ENCODE measurements around the gene PRAME. TPM values are rescaled to one million over a fixed set of nuclear protein-coding genes. Genes with fewer than 3 reads are reported as not detected.
"Not testable (repeated sequence)": the region's sequence is repeated elsewhere in the genome, so short reads cannot be mapped to it uniquely, and the experiment has no call there.

Gene PRAME
- total RNA-seq, 1 donor from 2014 or later: not detected

DNA sequence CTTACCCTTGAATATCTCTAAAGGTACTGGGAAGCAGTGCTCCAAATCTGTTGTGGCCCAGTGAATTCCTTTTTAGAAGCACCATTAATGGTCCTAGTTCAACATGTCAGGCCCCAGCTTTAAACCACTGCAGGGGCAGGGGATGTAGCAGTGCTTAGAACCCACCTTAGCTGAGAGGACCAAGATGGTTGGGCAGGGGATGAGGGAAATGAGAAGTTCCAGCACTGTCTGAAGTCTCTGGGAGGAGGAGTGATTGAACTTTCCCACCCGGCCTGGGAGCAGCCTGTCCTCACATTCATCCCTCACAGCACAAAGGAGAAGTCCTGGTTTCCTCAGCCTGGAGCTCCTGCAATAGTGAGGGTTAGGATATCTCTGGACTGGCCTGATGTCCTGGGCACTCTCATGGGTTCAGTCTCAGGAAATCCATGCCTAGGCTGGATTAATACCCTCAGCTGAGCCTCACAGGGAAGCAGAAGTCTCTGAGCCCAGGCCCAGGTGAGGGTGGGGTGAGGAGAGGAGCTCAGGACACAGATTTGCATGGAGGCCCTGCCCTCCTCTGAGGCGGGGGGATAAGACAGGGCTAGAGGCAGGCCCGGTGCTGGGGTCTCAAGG, 28.6 kb upstream of the PRAME start:
- FAIRE-seq (no peak), DNase-seq (ENCODE audit: low read depth) (no peak)
- no peak overlapping the region for H3K27ac ChIP-seq (ENCODE audit: low read depth, low read length)
- no peak overlapping the region for H3K27ac Mint-ChIP-seq (ENCODE audit: unreplicated experiment)
- no peak overlapping the region for H3K4me2 ChIP-seq (ENCODE audit: low read length)
- H3K27me3 Mint-ChIP-seq (ENCODE audit: low read depth, unreplicated experiment): peaks cover 61% of the 10 kb centered on the region
- H2AFZ ChIP-seq (ENCODE audit: low read depth, low read length): no peak overlapping the region
- no peaks in the 10 kb centered on the region for H3K9me3 Mint-ChIP-seq (ENCODE audit: unreplicated experiment)
- no peaks in the 10 kb centered on the region for H3K36me3 Mint-ChIP-seq (ENCODE audit: low read depth, unreplicated experiment)
- no peaks in the 10 kb centered on the region for H4K20me1 ChIP-seq (ENCODE audit: insufficient read depth, low read length)
- H3K79me2 ChIP-seq (ENCODE audit: insufficient read depth, low read length): no peaks in the 10 kb centered on the region
- no peak overlapping the region for H3K4me3 Mint-ChIP-seq (ENCODE audit: unreplicated experiment)
- H3K9ac ChIP-seq (ENCODE audit: low read length): no peak overlapping the region
- H3K9me3 ChIP-seq (ENCODE audit: insufficient read depth, low read depth, low read length): no peaks in the 10 kb centered on the region
- peaks cover 2% of the 10 kb centered on the region for H3K27me3 ChIP-seq (ENCODE audit: insufficient read depth, low read length)
- no peak overlapping the region for H3K4me3 ChIP-seq (ENCODE audit: insufficient read depth, low read depth, low read length)
- H3K36me3 ChIP-seq (ENCODE audit: insufficient read depth, low read length): no peaks in the 10 kb centered on the region
- no peaks in the 10 kb centered on the region for H3K4me1 ChIP-seq (ENCODE audit: insufficient read depth, low read length)
- H3K4me1 Mint-ChIP-seq (ENCODE audit: low read depth, unreplicated experiment): no peaks in the 10 kb centered on the region
- TF ChIP-seq, protein P1, sequence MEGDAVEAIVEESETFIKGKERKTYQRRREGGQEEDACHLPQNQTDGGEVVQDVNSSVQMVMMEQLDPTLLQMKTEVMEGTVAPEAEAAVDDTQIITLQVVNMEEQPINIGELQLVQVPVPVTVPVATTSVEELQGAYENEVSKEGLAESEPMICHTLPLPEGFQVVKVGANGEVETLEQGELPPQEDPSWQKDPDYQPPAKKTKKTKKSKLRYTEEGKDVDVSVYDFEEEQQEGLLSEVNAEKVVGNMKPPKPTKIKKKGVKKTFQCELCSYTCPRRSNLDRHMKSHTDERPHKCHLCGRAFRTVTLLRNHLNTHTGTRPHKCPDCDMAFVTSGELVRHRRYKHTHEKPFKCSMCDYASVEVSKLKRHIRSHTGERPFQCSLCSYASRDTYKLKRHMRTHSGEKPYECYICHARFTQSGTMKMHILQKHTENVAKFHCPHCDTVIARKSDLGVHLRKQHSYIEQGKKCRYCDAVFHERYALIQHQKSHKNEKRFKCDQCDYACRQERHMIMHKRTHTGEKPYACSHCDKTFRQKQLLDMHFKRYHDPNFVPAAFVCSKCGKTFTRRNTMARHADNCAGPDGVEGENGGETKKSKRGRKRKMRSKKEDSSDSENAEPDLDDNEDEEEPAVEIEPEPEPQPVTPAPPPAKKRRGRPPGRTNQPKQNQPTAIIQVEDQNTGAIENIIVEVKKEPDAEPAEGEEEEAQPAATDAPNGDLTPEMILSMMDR (IDR thresholded peaks at IDR 0.05; ENCODE audit: insufficient read depth, low read depth, low read length): no peak
- TF ChIP-seq EZH2 (IDR thresholded peaks at IDR 0.05; ENCODE audit: insufficient read depth, low read length): no peak

DNA sequence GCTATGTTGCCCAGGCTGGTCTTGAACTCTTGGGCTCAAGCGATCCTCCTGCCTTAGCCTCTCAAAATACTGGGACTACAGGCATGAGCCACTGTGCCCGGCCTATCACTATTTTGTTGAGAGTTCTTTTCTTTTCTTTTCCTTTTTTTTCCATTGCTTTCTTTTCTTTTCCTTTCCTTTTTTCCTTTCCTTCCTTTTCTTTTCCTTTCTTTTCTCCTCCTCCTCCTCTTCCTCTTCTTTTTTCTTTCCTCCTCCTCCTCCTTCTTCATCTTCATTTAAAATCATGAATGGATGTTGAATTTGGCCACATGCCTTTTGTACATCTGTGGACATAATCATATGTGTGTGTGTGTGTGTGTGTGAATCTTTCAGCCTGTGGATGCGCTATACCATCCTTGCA, 25.7 kb upstream of the PRAME start:
- Histone ChIP-seq H3K27ac (ENCODE audit: low read depth, low read length) (no peak overlapping the region), H3K4me1 (ENCODE audit: insufficient read depth, low read length) (no peaks in the 10 kb centered on the region), H3K9me3 (ENCODE audit: insufficient read depth, low read depth, low read length) (no peaks in the 10 kb centered on the region), H3K36me3 (ENCODE audit: insufficient read depth, low read length) (no peaks in the 10 kb centered on the region), H3K4me3 (ENCODE audit: insufficient read depth, low read depth, low read length) (no peak overlapping the region), H3K79me2 (ENCODE audit: insufficient read depth, low read length) (no peaks in the 10 kb centered on the region), H2AFZ (ENCODE audit: low read depth, low read length) (no peak overlapping the region), H3K4me2 (ENCODE audit: low read length) (no peak overlapping the region), H3K9ac (ENCODE audit: low read length) (no peak overlapping the region), H4K20me1 (ENCODE audit: insufficient read depth, low read length) (no peaks in the 10 kb centered on the region), H3K27me3 (ENCODE audit: insufficient read depth, low read length) (peaks cover 2% of the 10 kb centered on the region)
- H3K27me3 Mint-ChIP-seq (ENCODE audit: low read depth, unreplicated experiment): peaks cover 56% of the 10 kb centered on the region
- H3K4me1 Mint-ChIP-seq (ENCODE audit: low read depth, unreplicated experiment): no peaks in the 10 kb centered on the region
- H3K4me3 Mint-ChIP-seq (ENCODE audit: unreplicated experiment): no peak overlapping the region
- no peaks in the 10 kb centered on the region for H3K36me3 Mint-ChIP-seq (ENCODE audit: low read depth, unreplicated experiment)
- TF ChIP-seq, protein P1 (IDR thresholded peaks at IDR 0.05; ENCODE audit: insufficient read depth, low read depth, low read length): no peak
- no peak for TF ChIP-seq EZH2 (IDR thresholded peaks at IDR 0.05; ENCODE audit: insufficient read depth, low read length)
- DNase-seq (ENCODE audit: low read depth) (no peak), FAIRE-seq (no peak)
- no peaks in the 10 kb centered on the region for H3K9me3 Mint-ChIP-seq (ENCODE audit: unreplicated experiment)
- no peak overlapping the region for H3K27ac Mint-ChIP-seq (ENCODE audit: unreplicated experiment)

DNA sequence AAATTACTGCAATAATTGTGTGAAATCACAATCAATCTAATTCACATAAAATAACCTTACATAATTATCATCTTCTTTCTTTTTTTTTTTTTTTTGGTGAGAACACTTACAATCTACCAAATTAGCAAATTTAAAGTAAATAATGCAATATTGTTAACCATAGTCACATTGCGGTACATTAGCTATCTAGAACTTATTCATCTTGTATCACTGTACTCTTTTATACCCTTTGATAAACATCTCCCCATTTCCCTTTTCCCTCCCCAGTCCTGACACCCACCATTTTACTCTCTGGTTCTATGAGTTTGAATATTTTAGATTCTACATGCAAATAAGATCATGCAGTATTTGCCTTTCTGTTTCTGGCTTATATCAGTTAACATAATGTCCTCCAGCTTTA, 24.0 kb upstream of the PRAME start:
- H3K36me3 Mint-ChIP-seq (ENCODE audit: low read depth, unreplicated experiment): no peaks in the 10 kb centered on the region
- no peaks in the 10 kb centered on the region for H4K20me1 ChIP-seq (ENCODE audit: insufficient read depth, low read length)

DNA sequence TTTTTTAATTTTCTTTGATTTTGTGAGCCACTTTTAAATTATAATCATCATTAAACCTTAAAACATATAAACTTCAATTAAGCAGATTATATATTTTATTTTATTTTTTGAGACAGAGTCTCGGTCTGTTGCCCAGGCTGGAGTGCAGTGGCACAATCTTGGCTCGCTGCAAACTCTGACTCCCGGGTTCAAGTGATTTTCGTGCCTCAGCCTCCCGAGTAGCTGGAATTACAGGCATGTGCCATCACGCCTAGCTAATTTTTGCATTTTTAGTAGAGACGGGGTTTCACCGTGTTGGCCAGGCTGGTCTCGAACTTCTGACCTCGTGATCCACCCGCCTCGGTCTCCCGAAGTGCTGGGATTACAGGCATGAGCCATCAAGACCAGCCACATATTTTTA, 22.5 kb upstream of the PRAME start:
- not testable (repeated sequence) for H3K4me3 ChIP-seq (ENCODE audit: insufficient read depth, low read depth, low read length); H3K9me3 ChIP-seq (ENCODE audit: insufficient read depth, low read depth, low read length); DNase-seq (ENCODE audit: low read depth); H3K4me3 Mint-ChIP-seq (ENCODE audit: unreplicated experiment); H3K4me1 ChIP-seq (ENCODE audit: insufficient read depth, low read length); FAIRE-seq; H3K27ac Mint-ChIP-seq (ENCODE audit: unreplicated experiment); H3K27me3 ChIP-seq (ENCODE audit: insufficient read depth, low read length); H4K20me1 ChIP-seq (ENCODE audit: insufficient read depth, low read length); H3K4me2 ChIP-seq (ENCODE audit: low read length); H3K27ac ChIP-seq (ENCODE audit: low read depth, low read length); H3K36me3 Mint-ChIP-seq (ENCODE audit: low read depth, unreplicated experiment); H3K4me1 Mint-ChIP-seq (ENCODE audit: low read depth, unreplicated experiment); H3K9ac ChIP-seq (ENCODE audit: low read length); H3K79me2 ChIP-seq (ENCODE audit: insufficient read depth, low read length); H3K36me3 ChIP-seq (ENCODE audit: insufficient read depth, low read length); H2AFZ ChIP-seq (ENCODE audit: low read depth, low read length); H3K9me3 Mint-ChIP-seq (ENCODE audit: unreplicated experiment)
- peaks cover 59% of the 10 kb centered on the region for H3K27me3 Mint-ChIP-seq (ENCODE audit: low read depth, unreplicated experiment)

More for the DNA sequence above, 24.0 kb upstream of the PRAME start:
- H3K36me3 ChIP-seq (ENCODE audit: insufficient read depth, low read length): no peaks in the 10 kb centered on the region
- FAIRE-seq: no peak
- no peaks in the 10 kb centered on the region for H3K9me3 Mint-ChIP-seq (ENCODE audit: unreplicated experiment)
- no peak overlapping the region for H3K27ac Mint-ChIP-seq (ENCODE audit: unreplicated experiment)
- peaks cover 2% of the 10 kb centered on the region for H3K27me3 ChIP-seq (ENCODE audit: insufficient read depth, low read length)
- no peak overlapping the region for H3K4me2 ChIP-seq (ENCODE audit: low read length)
- no peak overlapping the region for H3K9ac ChIP-seq (ENCODE audit: low read length)
- peaks cover 2% of the 10 kb centered on the region for H3K4me1 ChIP-seq (ENCODE audit: insufficient read depth, low read length)
- no peaks in the 10 kb centered on the region for H3K4me1 Mint-ChIP-seq (ENCODE audit: low read depth, unreplicated experiment)
- DNase-seq (ENCODE audit: low read depth): no peak
- H3K4me3 ChIP-seq (ENCODE audit: insufficient read depth, low read depth, low read length): no peak overlapping the region
- TF ChIP-seq EZH2 (IDR thresholded peaks at IDR 0.05; ENCODE audit: insufficient read depth, low read length): no peak
- TF ChIP-seq, protein P1 (IDR thresholded peaks at IDR 0.05; ENCODE audit: insufficient read depth, low read depth, low read length): no peak
- H3K27ac ChIP-seq (ENCODE audit: low read depth, low read length): no peak overlapping the region
- H3K4me3 Mint-ChIP-seq (ENCODE audit: unreplicated experiment): no peak overlapping the region
- no peaks in the 10 kb centered on the region for H3K9me3 ChIP-seq (ENCODE audit: insufficient read depth, low read depth, low read length)
- no peaks in the 10 kb centered on the region for H3K79me2 ChIP-seq (ENCODE audit: insufficient read depth, low read length)
- peaks cover 49% of the 10 kb centered on the region for H3K27me3 Mint-ChIP-seq (ENCODE audit: low read depth, unreplicated experiment)
- H2AFZ ChIP-seq (ENCODE audit: low read depth, low read length): no peak overlapping the region

Measured in astrocyte (in vitro differentiated cells and primary cell).